SU-DHL-6 (cell line): ENCODE results near the gene FSD2.
"Not testable (repeated sequence)": the region's sequence is repeated elsewhere in the genome, so short reads cannot be mapped to it uniquely, and the experiment has no call there.

Source experiments
- H2AFZ ChIP-seq: fragments of 200-600 bp; sonication (generic); 2 replicates; pipeline ENCODE4 v1.6.1; 2014; ENCODE audit warnings: low read depth, mild to moderate bottlenecking, moderate library complexity, mixed read lengths, antibody characterized with exemption, low read length; ENCODE audit not compliant: severe bottlenecking
- H3F3A ChIP-seq: fragments of 200-600 bp; shearing (Covaris generic); 2 replicates; pipeline ENCODE4 v1.6.0; 2016; ENCODE audit warnings: antibody characterized with exemption, mild to moderate bottlenecking; ENCODE audit not compliant: insufficient read depth
- H3K27ac ChIP-seq: fragments of 200-600 bp; sonication (generic); 2 replicates; pipeline ENCODE4 v1.5.1; 2016; ENCODE audit warnings: low read depth, mild to moderate bottlenecking, low read length, moderate library complexity, mixed read lengths
- H3K27me3 ChIP-seq: fragments of 200-600 bp; sonication (generic), shearing (Covaris generic); 2 replicates; pipeline ENCODE4 v1.6.0; 2014; ENCODE audit warnings: mild to moderate bottlenecking, low read length
- H3K36me3 ChIP-seq: fragments of 200-600 bp; sonication (generic); 2 replicates; pipeline ENCODE4 v1.6.1; 2014; ENCODE audit warnings: mild to moderate bottlenecking, low read length, mixed read lengths
- H3K4me2 ChIP-seq: fragments of 300-600, 200-600 bp; shearing (Covaris generic), sonication (generic); 2 replicates; pipeline ENCODE4 v1.6.0; 2014; ENCODE audit warnings: low read length, low read depth, mild to moderate bottlenecking; ENCODE audit not compliant: poor library complexity, severe bottlenecking
- H3K4me3 ChIP-seq: fragments of 200-600 bp; sonication (generic); 2 replicates; pipeline ENCODE4 v1.5.1; 2014; ENCODE audit warnings: antibody characterized with exemption, low read length, mild to moderate bottlenecking, mixed read lengths; ENCODE audit not compliant: insufficient read depth, poor library complexity, severe bottlenecking
- H3K79me2 ChIP-seq: fragments of 200-600 bp; sonication (generic); 2 replicates; pipeline ENCODE4 v1.6.1; 2014; ENCODE audit warnings: mild to moderate bottlenecking, low read length, moderate library complexity; ENCODE audit not compliant: insufficient read depth
- H3K9ac ChIP-seq: fragments of 200-600 bp; sonication (generic); 2 replicates; pipeline ENCODE4 v1.7.0; 2014; ENCODE audit warnings: mild to moderate bottlenecking, low read length
- H3K9me2 ChIP-seq: fragments of 200-600 bp; sonication (generic); replicated peaks from 2 replicates; pipeline ENCODE4 v1.6.1; 2014; ENCODE audit warnings: low read length; ENCODE audit not compliant: insufficient read depth
- H3K9me3 ChIP-seq: fragments of 200-600 bp; sonication (generic); 2 replicates; pipeline ENCODE4 v1.6.1; 2014; ENCODE audit warnings: low read length, mixed read lengths; ENCODE audit not compliant: insufficient read depth
- H4K20me1 ChIP-seq: fragments of 200-600 bp; sonication (generic); 2 replicates; pipeline ENCODE4 v1.6.1; 2014; ENCODE audit warnings: low read depth, mild to moderate bottlenecking, antibody characterized with exemption, low read length, moderate library complexity, mixed read lengths
- CTCF ChIP-seq: fragments of 200-600 bp; sonication (generic); IDR thresholded peaks from one replicate; pipeline ENCODE4 v1.5.1; 2017; ENCODE audit warnings: antibody characterized with exemption, mild to moderate bottlenecking, low read length, moderate library complexity; ENCODE audit not compliant: insufficient read depth, poor library complexity, severe bottlenecking
- EZH2phosphoT487 ChIP-seq: fragments of 200-600 bp; sonication (generic), shearing (Covaris generic); conservative IDR thresholded peaks from 2 replicates; pipeline ENCODE4 v1.6.1; 2018; ENCODE audit warnings: mild to moderate bottlenecking, antibody characterized with exemption, low read length, moderate library complexity, mixed read lengths

The FSD2 gene

GRCh38 chr15:82768414-82769054, 37.3 kb downstream of the FSD2 start:
- no peaks in the 10 kb centered on the region for H3K27me3 ChIP-seq
- TF ChIP-seq CTCF: no peak
- H3F3A ChIP-seq: no peaks in the 10 kb centered on the region
- H3K27ac ChIP-seq: no peak overlapping the region
- no peaks in the 10 kb centered on the region for H3K9me3 ChIP-seq
- no peaks in the 10 kb centered on the region for H4K20me1 ChIP-seq
- H2AFZ ChIP-seq: no peak overlapping the region
- no peaks in the 10 kb centered on the region for H3K36me3 ChIP-seq
- H3K4me2 ChIP-seq: no peak overlapping the region
- H3K79me2 ChIP-seq: no peaks in the 10 kb centered on the region
- no peak overlapping the region for H3K9ac ChIP-seq
- H3K4me3 ChIP-seq: no peak overlapping the region
- H3K9me2 ChIP-seq: no peaks in the 10 kb centered on the region

- H2AFZ ChIP-seq: no peak overlapping the region
- H4K20me1 ChIP-seq: no peaks in the 10 kb centered on the region
- no peaks in the 10 kb centered on the region for H3K27me3 ChIP-seq
- H3F3A ChIP-seq: no peaks in the 10 kb centered on the region
- H3K4me3 ChIP-seq: no peak overlapping the region
- H3K9ac ChIP-seq: no peak overlapping the region
- H3K79me2 ChIP-seq: no peaks in the 10 kb centered on the region
- no peaks in the 10 kb centered on the region for H3K9me3 ChIP-seq
- TF ChIP-seq CTCF: no peak
- no peak for TF ChIP-seq EZH2phosphoT487
- H3K27ac ChIP-seq: no peak overlapping the region
- H3K9me2 ChIP-seq: no peaks in the 10 kb centered on the region
- H3K36me3 ChIP-seq: no peaks in the 10 kb centered on the region
- H3K4me2 ChIP-seq: no peak overlapping the region
Observed at GRCh38 chr15:82767163-82767829, 38.6 kb downstream of the FSD2 start.

GRCh38 chr15:82766201-82766600, 39.7 kb downstream of the FSD2 start:
- not testable (repeated sequence) for H3K9ac ChIP-seq, H2AFZ ChIP-seq, H3K4me3 ChIP-seq, H3K9me2 ChIP-seq, H3F3A ChIP-seq, H3K4me2 ChIP-seq, H3K27me3 ChIP-seq, H3K27ac ChIP-seq, H4K20me1 ChIP-seq, H3K36me3 ChIP-seq, H3K79me2 ChIP-seq, H3K9me3 ChIP-seq

GRCh38 chr15:82764740-82765139, 41.1 kb downstream of the FSD2 start:
- Histone ChIP-seq H4K20me1 (no peaks in the 10 kb centered on the region), H3K9ac (no peak overlapping the region)

More at GRCh38 chr15:82764740-82765139, 41.1 kb downstream of the FSD2 start:
- H3K79me2 ChIP-seq: no peaks in the 10 kb centered on the region
- no peaks in the 10 kb centered on the region for H3K9me2 ChIP-seq
- no peak overlapping the region for H2AFZ ChIP-seq
- no peak overlapping the region for H3K4me3 ChIP-seq
- H3F3A ChIP-seq: no peaks in the 10 kb centered on the region
- H3K4me2 ChIP-seq: no peak overlapping the region
- H3K9me3 ChIP-seq: no peaks in the 10 kb centered on the region
- no peak overlapping the region for H3K27ac ChIP-seq
- TF ChIP-seq EZH2phosphoT487: no peak
- TF ChIP-seq CTCF: no peak
- no peaks in the 10 kb centered on the region for H3K27me3 ChIP-seq
- H3K36me3 ChIP-seq: no peaks in the 10 kb centered on the region
